ENCODE measurements around the gene SDHAF4. TPM values are rescaled to one million over a fixed set of nuclear protein-coding genes. Genes with fewer than 3 reads are reported as not detected.

The SDHAF4 gene
- total and polyA plus RNA-seq, 2 experiments from 2014 or later, result 11.0 to 21.3 TPM

DNA sequence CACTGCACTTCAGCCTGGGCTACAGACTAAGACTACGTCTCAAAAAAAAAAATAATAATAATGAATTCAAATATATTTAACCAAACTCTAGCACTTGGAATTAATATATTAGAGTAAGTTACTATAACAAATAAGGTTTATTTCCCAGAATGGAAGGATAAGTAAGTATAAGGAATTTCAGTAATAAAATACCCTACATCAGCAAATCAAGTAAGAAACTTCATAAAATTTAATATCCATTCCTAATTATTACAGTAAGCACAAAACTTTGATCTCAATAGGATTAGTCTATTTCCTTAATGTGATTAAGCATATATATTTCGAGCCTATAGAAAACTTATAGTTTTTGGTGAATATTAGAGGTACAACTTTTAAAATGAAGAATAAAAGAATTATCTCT, 36.7 kb upstream of the SDHAF4 start:
- no peak for DNase-seq (ENCODE audit: low read depth in 1 of 2, low spot score in 1 of 2)
- no peaks in the 10 kb centered on the region for H3K27me3 ChIP-seq
- no peak overlapping the region for H3K27ac ChIP-seq
- no peaks in the 10 kb centered on the region for H3K4me1 ChIP-seq (ENCODE audit: low read depth)
- no peaks in the 10 kb centered on the region for H3K9me3 ChIP-seq (ENCODE audit: low read depth)
- TF ChIP-seq, protein P1, sequence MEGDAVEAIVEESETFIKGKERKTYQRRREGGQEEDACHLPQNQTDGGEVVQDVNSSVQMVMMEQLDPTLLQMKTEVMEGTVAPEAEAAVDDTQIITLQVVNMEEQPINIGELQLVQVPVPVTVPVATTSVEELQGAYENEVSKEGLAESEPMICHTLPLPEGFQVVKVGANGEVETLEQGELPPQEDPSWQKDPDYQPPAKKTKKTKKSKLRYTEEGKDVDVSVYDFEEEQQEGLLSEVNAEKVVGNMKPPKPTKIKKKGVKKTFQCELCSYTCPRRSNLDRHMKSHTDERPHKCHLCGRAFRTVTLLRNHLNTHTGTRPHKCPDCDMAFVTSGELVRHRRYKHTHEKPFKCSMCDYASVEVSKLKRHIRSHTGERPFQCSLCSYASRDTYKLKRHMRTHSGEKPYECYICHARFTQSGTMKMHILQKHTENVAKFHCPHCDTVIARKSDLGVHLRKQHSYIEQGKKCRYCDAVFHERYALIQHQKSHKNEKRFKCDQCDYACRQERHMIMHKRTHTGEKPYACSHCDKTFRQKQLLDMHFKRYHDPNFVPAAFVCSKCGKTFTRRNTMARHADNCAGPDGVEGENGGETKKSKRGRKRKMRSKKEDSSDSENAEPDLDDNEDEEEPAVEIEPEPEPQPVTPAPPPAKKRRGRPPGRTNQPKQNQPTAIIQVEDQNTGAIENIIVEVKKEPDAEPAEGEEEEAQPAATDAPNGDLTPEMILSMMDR (IDR thresholded peaks at IDR 0.05; ENCODE audit: low read depth, low read length), result no peak
- H3K4me3 ChIP-seq, result no peak overlapping the region
- H3K36me3 ChIP-seq, result peaks cover 17% of the 10 kb centered on the region

DNA sequence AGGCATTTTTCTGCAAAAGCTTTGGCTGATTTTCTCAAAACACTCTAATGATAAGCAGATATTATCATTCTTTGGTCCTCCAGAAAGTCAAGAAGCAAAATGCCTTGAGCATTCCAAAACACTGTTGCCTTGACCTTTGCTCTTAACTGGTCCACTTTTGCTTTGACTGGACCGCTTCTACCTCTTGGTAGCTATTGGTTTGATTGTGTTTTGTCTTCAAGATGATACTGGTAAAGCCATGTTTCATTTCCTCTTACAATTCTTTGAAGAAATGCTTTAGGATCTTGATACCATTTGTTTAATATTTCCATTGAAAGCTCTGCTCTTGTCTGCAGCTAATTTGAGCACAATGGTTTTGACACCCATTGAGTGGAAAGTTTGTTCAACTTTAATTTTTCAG, 35.6 kb upstream of the SDHAF4 start:
- H3K9me3 ChIP-seq (ENCODE audit: low read depth), result no peaks in the 10 kb centered on the region
- peaks cover 8% of the 10 kb centered on the region for H3K36me3 ChIP-seq
- TF ChIP-seq, protein P1 (IDR thresholded peaks at IDR 0.05; ENCODE audit: low read depth, low read length), result no peak
- DNase-seq (ENCODE audit: low read depth in 1 of 2, low spot score in 1 of 2), result no peak
- H3K4me1 ChIP-seq (ENCODE audit: low read depth), result no peaks in the 10 kb centered on the region
- no peaks in the 10 kb centered on the region for H3K27me3 ChIP-seq
- H3K4me3 ChIP-seq, result no peak overlapping the region
- H3K27ac ChIP-seq, result no peak overlapping the region

DNA sequence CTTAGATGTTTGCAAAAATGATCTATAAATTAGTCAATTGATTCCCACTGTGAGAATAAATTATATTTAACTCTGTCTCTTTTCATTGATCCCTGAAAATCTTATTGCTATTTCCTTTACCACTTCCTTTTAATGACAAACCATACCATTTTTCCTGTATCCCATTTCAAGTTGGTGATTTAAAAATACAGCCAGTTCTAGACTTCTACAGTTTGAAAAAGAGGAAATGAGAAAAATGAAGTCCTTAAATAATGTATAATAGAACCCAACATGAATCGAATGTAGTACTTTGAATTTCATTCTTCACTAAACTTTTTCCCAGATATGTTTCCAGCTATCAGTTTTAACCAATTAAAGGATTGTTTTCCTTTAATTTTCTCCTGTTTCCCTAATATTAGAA, 29.5 kb upstream of the SDHAF4 start:
- Histone ChIP-seq H3K27ac (no peak overlapping the region), H3K9me3 (ENCODE audit: low read depth) (no peaks in the 10 kb centered on the region), H3K36me3 (no peaks in the 10 kb centered on the region), H3K4me1 (ENCODE audit: low read depth) (no peaks in the 10 kb centered on the region), H3K27me3 (no peaks in the 10 kb centered on the region), H3K4me3 (no peak overlapping the region)
- TF ChIP-seq, protein P1 (IDR thresholded peaks at IDR 0.05; ENCODE audit: low read depth, low read length), result no peak
- DNase-seq (ENCODE audit: low read depth in 1 of 2, low spot score in 1 of 2), result no peak

DNA sequence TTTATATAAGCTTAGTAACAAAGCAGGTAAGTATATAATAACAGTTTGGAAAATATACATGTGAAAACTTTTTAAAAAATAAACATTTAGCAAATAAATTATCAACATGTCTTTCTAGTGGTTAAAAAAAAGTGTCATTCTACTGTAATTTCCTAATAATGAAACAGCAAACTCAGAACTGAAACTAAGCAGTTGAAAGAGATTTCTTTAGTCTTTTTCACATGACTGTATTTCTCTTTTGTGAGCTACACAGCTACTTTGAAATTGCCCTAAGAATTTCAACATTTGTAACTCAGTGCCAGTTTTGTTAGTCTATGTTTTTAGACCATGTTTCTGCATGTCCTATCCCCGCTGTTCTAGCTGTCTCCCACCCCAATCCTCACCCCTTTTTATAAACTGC, 28.4 kb upstream of the SDHAF4 start:
- TF ChIP-seq, protein P1 (IDR thresholded peaks at IDR 0.05; ENCODE audit: low read depth, low read length), result no peak
- H3K27me3 ChIP-seq, result no peaks in the 10 kb centered on the region
- no peaks in the 10 kb centered on the region for H3K36me3 ChIP-seq
- H3K4me1 ChIP-seq (ENCODE audit: low read depth), result no peaks in the 10 kb centered on the region
- no peaks in the 10 kb centered on the region for H3K9me3 ChIP-seq (ENCODE audit: low read depth)
- no peak for DNase-seq (ENCODE audit: low read depth in 1 of 2, low spot score in 1 of 2)
- no peak overlapping the region for H3K27ac ChIP-seq
- H3K4me3 ChIP-seq, result no peak overlapping the region

DNA sequence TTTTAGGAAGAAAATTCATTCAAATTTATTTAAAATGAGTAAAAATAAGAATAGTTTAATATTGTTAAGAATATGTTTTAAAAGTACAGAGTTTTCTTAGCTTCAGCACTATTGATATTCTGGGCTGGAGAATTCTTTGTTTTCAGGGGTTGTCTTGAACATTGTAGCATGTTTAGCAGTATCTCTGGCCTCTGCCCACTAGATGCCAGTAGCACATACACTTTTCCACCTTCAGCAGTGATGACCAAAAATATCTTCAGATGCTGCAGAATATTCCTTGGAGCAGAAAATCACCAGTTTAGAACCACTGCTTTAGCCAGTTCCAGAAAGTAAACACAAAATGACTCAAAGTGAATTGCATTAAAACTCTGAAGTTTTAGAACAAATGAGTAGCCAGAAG, 19.4 kb upstream of the SDHAF4 start:
- no peak overlapping the region for H3K4me3 ChIP-seq
- DNase-seq (ENCODE audit: low read depth in 1 of 2, low spot score in 1 of 2), result peak; percentile 40 to 42

More for the DNA sequence above, 19.4 kb upstream of the SDHAF4 start:
- Histone ChIP-seq H3K36me3 (no peaks in the 10 kb centered on the region), H3K27ac (no peak overlapping the region), H3K4me1 (ENCODE audit: low read depth) (no peaks in the 10 kb centered on the region), H3K27me3 (no peaks in the 10 kb centered on the region), H3K9me3 (ENCODE audit: low read depth) (no peaks in the 10 kb centered on the region)
- TF ChIP-seq, protein P1 (IDR thresholded peaks at IDR 0.05; ENCODE audit: low read depth, low read length), result peak; percentile 45

Measured in cardiac muscle cell (in vitro differentiated cells and primary cell).